ENCODE measurements around the gene SESN1.

DNA sequence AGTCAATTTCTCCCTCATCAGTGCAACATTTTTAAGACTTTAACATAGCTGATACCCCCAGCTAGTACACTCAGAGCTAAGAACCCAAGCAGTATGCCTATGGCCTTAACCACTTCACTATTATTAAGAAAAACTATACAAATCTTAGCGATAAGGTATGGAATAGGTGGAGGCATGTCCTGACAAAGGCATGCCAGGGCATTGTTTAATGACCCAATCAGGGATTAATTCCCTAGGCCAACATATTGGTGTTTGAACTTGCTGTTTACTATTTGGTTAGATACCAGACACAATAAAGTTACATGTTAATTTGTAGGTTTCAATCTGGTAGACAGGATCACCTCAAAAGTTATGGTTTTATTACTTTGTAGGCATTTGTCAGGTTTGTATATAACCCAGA is 153.4 kb downstream of the SESN1 start:
- TF ChIP-seq, protein P1, sequence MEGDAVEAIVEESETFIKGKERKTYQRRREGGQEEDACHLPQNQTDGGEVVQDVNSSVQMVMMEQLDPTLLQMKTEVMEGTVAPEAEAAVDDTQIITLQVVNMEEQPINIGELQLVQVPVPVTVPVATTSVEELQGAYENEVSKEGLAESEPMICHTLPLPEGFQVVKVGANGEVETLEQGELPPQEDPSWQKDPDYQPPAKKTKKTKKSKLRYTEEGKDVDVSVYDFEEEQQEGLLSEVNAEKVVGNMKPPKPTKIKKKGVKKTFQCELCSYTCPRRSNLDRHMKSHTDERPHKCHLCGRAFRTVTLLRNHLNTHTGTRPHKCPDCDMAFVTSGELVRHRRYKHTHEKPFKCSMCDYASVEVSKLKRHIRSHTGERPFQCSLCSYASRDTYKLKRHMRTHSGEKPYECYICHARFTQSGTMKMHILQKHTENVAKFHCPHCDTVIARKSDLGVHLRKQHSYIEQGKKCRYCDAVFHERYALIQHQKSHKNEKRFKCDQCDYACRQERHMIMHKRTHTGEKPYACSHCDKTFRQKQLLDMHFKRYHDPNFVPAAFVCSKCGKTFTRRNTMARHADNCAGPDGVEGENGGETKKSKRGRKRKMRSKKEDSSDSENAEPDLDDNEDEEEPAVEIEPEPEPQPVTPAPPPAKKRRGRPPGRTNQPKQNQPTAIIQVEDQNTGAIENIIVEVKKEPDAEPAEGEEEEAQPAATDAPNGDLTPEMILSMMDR (IDR thresholded peaks at IDR 0.05): no peak
- no peak for TF ChIP-seq POLR2A (IDR thresholded peaks at IDR 0.05)

All from right lobe of liver (tissue), 4 donors.